GM21723 (cell line): ENCODE data around the gene RTF2.

Experiments
- ATAC-seq: cut with Tn5 transposase; IDR thresholded peaks from one replicate; pipeline ENCODE4 v1.9.1; 2021; ENCODE audit warnings: mild to moderate bottlenecking, moderate library complexity; ENCODE audit not compliant: unreplicated experiment

Gene RTF2

GRCh38 chr20:56437196-56437960 lies 31.0 kb upstream of the RTF2 start:
- no peak for ATAC-seq

- no peak for ATAC-seq
These were observed 30.1 kb upstream of the RTF2 start for GRCh38 chr20:56438284-56438683.

GRCh38 chr20:56439771-56440291 lies 28.6 kb upstream of the RTF2 start:
- ATAC-seq = no peak

- ATAC-seq = peak; percentile 79
These were observed 27.9 kb upstream of the RTF2 start for GRCh38 chr20:56440346-56441007.

GRCh38 chr20:56442389-56443365 lies 25.8 kb upstream of the RTF2 start:
- ATAC-seq = no peak

- no peak for ATAC-seq
These were observed 24.5 kb upstream of the RTF2 start for GRCh38 chr20:56443654-56444540.

- ATAC-seq = no peak
These were observed 23.3 kb upstream of the RTF2 start for GRCh38 chr20:56445130-56445529.

- no peak for ATAC-seq
These were observed 22.9 kb upstream of the RTF2 start for GRCh38 chr20:56445540-56445939.

- no peak for ATAC-seq
These were observed 21.2 kb upstream of the RTF2 start for GRCh38 chr20:56447227-56447626.

- no peak for ATAC-seq
These were observed 19.0 kb upstream of the RTF2 start for GRCh38 chr20:56449459-56449858.

GRCh38 chr20:56451056-56451765 lies 17.2 kb upstream of the RTF2 start:
- no peak for ATAC-seq

- ATAC-seq = peak; percentile 81
These were observed 15.1 kb upstream of the RTF2 start for GRCh38 chr20:56453352-56453751.

GRCh38 chr20:56454754-56455153 lies 13.7 kb upstream of the RTF2 start:
- peak; percentile 63 for ATAC-seq

GRCh38 chr20:56458206-56458821 lies 10.1 kb upstream of the RTF2 start:
- no peak for ATAC-seq

- no peak for ATAC-seq
These were observed 8.0 kb upstream of the RTF2 start for GRCh38 chr20:56460459-56460858.

- ATAC-seq = no peak
These were observed 6.9 kb upstream of the RTF2 start for GRCh38 chr20:56461576-56461975.

GRCh38 chr20:56463428-56463827 lies 5.0 kb upstream of the RTF2 start:
- ATAC-seq = no peak

GRCh38 chr20:56465997-56466396 lies 2.4 kb upstream of the RTF2 start:
- ATAC-seq = peak; percentile 39

GRCh38 chr20:56467968-56468315 lies 485 bp upstream of the RTF2 start:
- ATAC-seq = peak; percentile 5
